Activated CD4-positive, alpha-beta memory T cell treated with anti-CD3 and anti-CD28 coated beads for 36 hours (primary cell): ENCODE results near the gene CHRNB4. TPM values are rescaled to one million over a fixed set of nuclear protein-coding genes. Genes with fewer than 3 reads are reported as not detected.

Experiments used
- CTCF ChIA-PET: fragments of 350-600 bp; sonication (Branson Sonifier 250); formaldehyde crosslinking; loops from one replicate; lab custom pipeline; 2021; ENCODE audit warnings: antibody characterized with exemption, inconsistent platforms; lab: Charles Lee
- POLR2A ChIA-PET: fragments of 350-600 bp; sonication (Branson Sonifier 250); formaldehyde crosslinking; loops from one replicate; lab custom pipeline; 2021; ENCODE audit warnings: antibody characterized with exemption; lab: Charles Lee
- DNase-seq: peaks from one replicate; pipeline ENCODE4 v3.0.0-alpha.2; 2020
- H3K27ac Mint-ChIP-seq: one replicate; pipeline ENCODE4 v1.8.0; 2021; ENCODE audit warnings: mixed read lengths
- H3K27me3 Mint-ChIP-seq: one replicate; pipeline ENCODE4 v1.8.0; 2021; ENCODE audit warnings: mixed read lengths
- H3K36me3 Mint-ChIP-seq: one replicate; pipeline ENCODE4 v1.8.0; 2021; ENCODE audit warnings: mixed read lengths
- H3K4me1 Mint-ChIP-seq: one replicate; pipeline ENCODE4 v1.8.0; 2021; ENCODE audit warnings: low read depth, mixed read lengths
- H3K4me3 Mint-ChIP-seq: one replicate; pipeline ENCODE4 v1.8.0; 2021; ENCODE audit warnings: mild to moderate bottlenecking, mixed read lengths
- H3K9me3 Mint-ChIP-seq: one replicate; pipeline ENCODE4 v1.8.0; 2021; ENCODE audit warnings: mixed read lengths
- intact Hi-C: fragments of 100-400 bp; cut with micrococcal nuclease; formaldehyde crosslinking; loops from one replicate; pipeline ENCODE4 v1.15.1; 2023
- total RNA-seq, 2 experiments: library from RNA; stranded (reverse); gene quantifications; one replicate each; pipeline ENCODE4 v1.2.3, GENCODE V29; 2021

The CHRNB4 gene
- total RNA-seq, 2 experiments from 2014 or later = not detected

- Mint-ChIP-seq H3K4me3 (no peak overlapping the region), H3K36me3 (no peaks in the 10 kb centered on the region), H3K4me1 (peaks cover 10% of the 10 kb centered on the region), H3K27me3 (peaks cover 20% of the 10 kb centered on the region), H3K9me3 (no peaks in the 10 kb centered on the region), H3K27ac (no peak overlapping the region)
- ChIA-PET CTCF (interaction anchor here (0.8 to 3.3 kb wide), 12 partner anchors 8 to 178 kb away, joined by 3 to 30 read pairs (median 4); no protein-coding TSS in a partner anchor), POLR2A (interaction anchor here (0.5 kb wide), 1 partner anchor 63 kb away, joined by 3 read pairs; no protein-coding TSS in a partner anchor)
- peak; percentile 61 for DNase-seq
- intact Hi-C loops = loop anchor here (1.0 kb wide), 1 partner anchor 71 kb away; no protein-coding TSS in a partner anchor
Measured at GRCh38 chr15:78638658-78639314, 2.2 kb downstream of the CHRNB4 start.

- POLR2A ChIA-PET = no interaction called here
- intact Hi-C loops = loop anchor here (1.0 kb wide), 1 partner anchor 71 kb away; no protein-coding TSS in a partner anchor
- Mint-ChIP-seq H3K4me1 (peaks cover 10% of the 10 kb centered on the region), H3K27me3 (peaks cover 20% of the 10 kb centered on the region), H3K4me3 (no peak overlapping the region), H3K27ac (no peak overlapping the region), H3K36me3 (no peaks in the 10 kb centered on the region), H3K9me3 (peaks cover 8% of the 10 kb centered on the region)
- CTCF ChIA-PET = interaction anchor here (1.0 to 3.3 kb wide), 6 partner anchors 15 to 179 kb away, joined by 3 to 30 read pairs (median 6); no protein-coding TSS in a partner anchor
- DNase-seq = no peak
Measured at GRCh38 chr15:78637776-78638435, 3.1 kb downstream of the CHRNB4 start.

GRCh38 chr15:78636378-78636859, 4.6 kb downstream of the CHRNB4 start:
- H3K36me3 Mint-ChIP-seq = no peaks in the 10 kb centered on the region
- intact Hi-C loops = no loop called here
- H3K27me3 Mint-ChIP-seq = peaks cover 13% of the 10 kb centered on the region
- ChIA-PET POLR2A (no interaction called here), CTCF (interaction anchor here (1.6 kb wide), 1 partner anchor 73 kb away, joined by 3 read pairs; no protein-coding TSS in a partner anchor)
- no peak overlapping the region for H3K4me3 Mint-ChIP-seq
- H3K27ac Mint-ChIP-seq = no peak overlapping the region
- DNase-seq = no peak
- H3K4me1 Mint-ChIP-seq = peaks cover 7% of the 10 kb centered on the region
- H3K9me3 Mint-ChIP-seq = peaks cover 9% of the 10 kb centered on the region

- POLR2A ChIA-PET = no interaction called here
- peaks cover under 1% of the 10 kb centered on the region for H3K4me1 Mint-ChIP-seq
- H3K27ac Mint-ChIP-seq = no peak overlapping the region
- H3K27me3 Mint-ChIP-seq = peaks cover 7% of the 10 kb centered on the region
- H3K36me3 Mint-ChIP-seq = no peaks in the 10 kb centered on the region
- intact Hi-C loops = no loop called here
- CTCF ChIA-PET = interaction anchor here (1.6 kb wide), 1 partner anchor 74 kb away, joined by 3 read pairs; no protein-coding TSS in a partner anchor
- H3K9me3 Mint-ChIP-seq = peaks cover 9% of the 10 kb centered on the region
- no peak overlapping the region for H3K4me3 Mint-ChIP-seq
- DNase-seq = no peak
Measured at GRCh38 chr15:78635346-78635745, 5.7 kb downstream of the CHRNB4 start.

GRCh38 chr15:78634210-78635145, 6.5 kb downstream of the CHRNB4 start:
- Mint-ChIP-seq H3K27ac (no peak overlapping the region), H3K4me1 (no peaks in the 10 kb centered on the region), H3K9me3 (peaks cover 9% of the 10 kb centered on the region), H3K4me3 (no peak overlapping the region), H3K36me3 (no peaks in the 10 kb centered on the region), H3K27me3 (peaks cover 2% of the 10 kb centered on the region)
- intact Hi-C loops = no loop called here
- ChIA-PET POLR2A (no interaction called here), CTCF (no interaction called here)
- no peak for DNase-seq

GRCh38 chr15:78633348-78633747, 7.7 kb downstream of the CHRNB4 start:
- peaks cover 9% of the 10 kb centered on the region for H3K9me3 Mint-ChIP-seq
- no peak for DNase-seq
- no peaks in the 10 kb centered on the region for H3K36me3 Mint-ChIP-seq
- peaks cover 9% of the 10 kb centered on the region for H3K27me3 Mint-ChIP-seq
- H3K4me3 Mint-ChIP-seq = no peak overlapping the region
- intact Hi-C loops = no loop called here
- POLR2A ChIA-PET = no interaction called here
- no peaks in the 10 kb centered on the region for H3K4me1 Mint-ChIP-seq
- CTCF ChIA-PET = no interaction called here
- no peak overlapping the region for H3K27ac Mint-ChIP-seq

GRCh38 chr15:78630886-78631633, 9.9 kb downstream of the CHRNB4 start:
- H3K36me3 Mint-ChIP-seq = no peaks in the 10 kb centered on the region
- H3K27me3 Mint-ChIP-seq = peaks cover 17% of the 10 kb centered on the region
- H3K4me1 Mint-ChIP-seq = no peaks in the 10 kb centered on the region
- ChIA-PET CTCF (interaction anchor here (0.9 to 1.4 kb wide), 3 partner anchors 9 to 79 kb away, joined by 3 to 5 read pairs (median 3); no protein-coding TSS in a partner anchor), POLR2A (no interaction called here)
- DNase-seq = no peak
- H3K27ac Mint-ChIP-seq = no peak overlapping the region
- H3K9me3 Mint-ChIP-seq = peaks cover 9% of the 10 kb centered on the region
- intact Hi-C loops = no loop called here
- no peak overlapping the region for H3K4me3 Mint-ChIP-seq

- ChIA-PET CTCF (no interaction called here), POLR2A (no interaction called here)
- Mint-ChIP-seq H3K27me3 (peaks cover 20% of the 10 kb centered on the region), H3K9me3 (peaks cover 9% of the 10 kb centered on the region), H3K27ac (no peak overlapping the region), H3K4me3 (no peak overlapping the region), H3K36me3 (no peaks in the 10 kb centered on the region), H3K4me1 (no peaks in the 10 kb centered on the region)
- no peak for DNase-seq
- intact Hi-C loops = no loop called here
Measured at GRCh38 chr15:78629716-78630065, 11.3 kb downstream of the CHRNB4 start.

- Mint-ChIP-seq H3K36me3 (no peaks in the 10 kb centered on the region), H3K27me3 (peaks cover 21% of the 10 kb centered on the region), H3K9me3 (peaks cover 9% of the 10 kb centered on the region), H3K27ac (no peak overlapping the region), H3K4me3 (no peak overlapping the region), H3K4me1 (no peaks in the 10 kb centered on the region)
- intact Hi-C loops = no loop called here
- no peak for DNase-seq
- POLR2A ChIA-PET = no interaction called here
- CTCF ChIA-PET = no interaction called here
Measured at GRCh38 chr15:78629031-78629715, 11.8 kb downstream of the CHRNB4 start.

- no peak overlapping the region for H3K4me3 Mint-ChIP-seq
- POLR2A ChIA-PET = no interaction called here
- H3K27me3 Mint-ChIP-seq = peaks cover 26% of the 10 kb centered on the region
Measured at GRCh38 chr15:78628227-78628626, 12.8 kb downstream of the CHRNB4 start.

GRCh38 chr15:78627348-78627747, 13.7 kb downstream of the CHRNB4 start:
- peaks cover 31% of the 10 kb centered on the region for H3K27me3 Mint-ChIP-seq
- CTCF ChIA-PET = interaction anchor here (0.6 to 1.5 kb wide), 3 partner anchors 13 to 99 kb away, joined by 3 to 4 read pairs (median 3); no protein-coding TSS in a partner anchor

More at GRCh38 chr15:78628227-78628626, 12.8 kb downstream of the CHRNB4 start:
- DNase-seq = no peak
- intact Hi-C loops = no loop called here
- CTCF ChIA-PET = no interaction called here
- Mint-ChIP-seq H3K4me1 (no peaks in the 10 kb centered on the region), H3K36me3 (no peaks in the 10 kb centered on the region), H3K9me3 (peaks cover 4% of the 10 kb centered on the region), H3K27ac (no peak overlapping the region)

More at GRCh38 chr15:78627348-78627747, 13.7 kb downstream of the CHRNB4 start:
- no peaks in the 10 kb centered on the region for H3K9me3 Mint-ChIP-seq
- DNase-seq = no peak
- no peak overlapping the region for H3K4me3 Mint-ChIP-seq
- intact Hi-C loops = no loop called here
- POLR2A ChIA-PET = no interaction called here
- no peak overlapping the region for H3K27ac Mint-ChIP-seq
- no peaks in the 10 kb centered on the region for H3K36me3 Mint-ChIP-seq
- no peaks in the 10 kb centered on the region for H3K4me1 Mint-ChIP-seq
